ENCODE measurements around the gene LIM2. TPM values are rescaled to one million over a fixed set of nuclear protein-coding genes. Genes with fewer than 3 reads are reported as not detected.

The LIM2 gene
- total RNA-seq, 2 donors from 2014 or later: not detected

DNA sequence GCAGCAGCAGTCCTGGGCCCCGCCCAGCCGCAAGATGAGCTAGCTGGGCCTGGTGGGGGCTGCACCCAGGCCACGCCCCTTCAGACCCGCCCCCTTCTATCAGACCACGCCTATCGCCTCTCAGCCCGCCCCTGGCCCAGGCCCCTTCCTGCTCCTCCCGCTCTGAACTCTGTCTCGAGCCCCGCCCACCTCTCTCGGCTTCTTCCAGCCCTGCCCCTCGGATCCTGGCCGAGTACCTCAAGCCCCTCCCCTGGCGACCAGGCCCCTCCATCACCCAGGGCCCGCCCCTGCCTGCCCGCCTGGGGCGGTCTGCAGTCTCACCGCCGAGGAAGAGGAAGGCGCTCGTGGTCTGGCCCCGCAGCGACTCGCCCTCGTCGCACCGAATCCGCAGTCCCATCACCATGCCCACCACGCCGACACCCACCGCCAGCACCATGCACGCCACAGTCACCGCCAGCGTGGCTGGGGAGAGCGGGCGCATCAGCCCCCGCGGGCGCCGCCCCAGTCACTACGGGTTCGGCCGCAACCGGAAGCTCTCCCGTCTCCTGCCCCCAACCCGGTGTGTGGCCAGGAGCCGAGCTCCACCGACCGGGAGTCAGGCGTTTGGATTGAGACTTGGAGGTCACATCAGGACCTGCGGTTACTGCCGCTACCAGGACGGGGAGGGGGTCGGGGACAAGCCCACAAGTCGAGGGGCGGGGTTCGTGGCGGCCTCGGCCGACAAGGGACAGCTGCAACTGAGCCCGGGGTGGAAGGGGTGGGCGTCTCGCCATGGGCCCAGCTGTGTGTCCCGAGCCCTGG is 20.0 kb downstream of the LIM2 start:
- TF ChIP-seq, protein P1, sequence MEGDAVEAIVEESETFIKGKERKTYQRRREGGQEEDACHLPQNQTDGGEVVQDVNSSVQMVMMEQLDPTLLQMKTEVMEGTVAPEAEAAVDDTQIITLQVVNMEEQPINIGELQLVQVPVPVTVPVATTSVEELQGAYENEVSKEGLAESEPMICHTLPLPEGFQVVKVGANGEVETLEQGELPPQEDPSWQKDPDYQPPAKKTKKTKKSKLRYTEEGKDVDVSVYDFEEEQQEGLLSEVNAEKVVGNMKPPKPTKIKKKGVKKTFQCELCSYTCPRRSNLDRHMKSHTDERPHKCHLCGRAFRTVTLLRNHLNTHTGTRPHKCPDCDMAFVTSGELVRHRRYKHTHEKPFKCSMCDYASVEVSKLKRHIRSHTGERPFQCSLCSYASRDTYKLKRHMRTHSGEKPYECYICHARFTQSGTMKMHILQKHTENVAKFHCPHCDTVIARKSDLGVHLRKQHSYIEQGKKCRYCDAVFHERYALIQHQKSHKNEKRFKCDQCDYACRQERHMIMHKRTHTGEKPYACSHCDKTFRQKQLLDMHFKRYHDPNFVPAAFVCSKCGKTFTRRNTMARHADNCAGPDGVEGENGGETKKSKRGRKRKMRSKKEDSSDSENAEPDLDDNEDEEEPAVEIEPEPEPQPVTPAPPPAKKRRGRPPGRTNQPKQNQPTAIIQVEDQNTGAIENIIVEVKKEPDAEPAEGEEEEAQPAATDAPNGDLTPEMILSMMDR (IDR thresholded peaks at IDR 0.05): peak; percentile 5
- peak; percentile 99 for DNase-seq (ENCODE audit: low spot score)
- no peaks in the 10 kb centered on the region for H3K9me3 ChIP-seq
- peak overlapping the region; percentile 81 for H3K4me3 ChIP-seq
- no peaks in the 10 kb centered on the region for H3K27me3 ChIP-seq (replicated peaks; ENCODE audit: insufficient read depth)
- peak; percentile 89 for ATAC-seq (ENCODE audit: insufficient number of reproducible peaks, low FRiP score, low read depth)
- peak overlapping the region; percentile 84 to 95 for H3K27ac ChIP-seq
- peaks cover 7 to 22% of the 10 kb centered on the region in 2 donors for H3K4me1 ChIP-seq (ENCODE audit: control insufficient read depth in 1 of 2, low read depth in 2 of 2)
- H3K36me3 ChIP-seq: no peaks in the 10 kb centered on the region

DNA sequence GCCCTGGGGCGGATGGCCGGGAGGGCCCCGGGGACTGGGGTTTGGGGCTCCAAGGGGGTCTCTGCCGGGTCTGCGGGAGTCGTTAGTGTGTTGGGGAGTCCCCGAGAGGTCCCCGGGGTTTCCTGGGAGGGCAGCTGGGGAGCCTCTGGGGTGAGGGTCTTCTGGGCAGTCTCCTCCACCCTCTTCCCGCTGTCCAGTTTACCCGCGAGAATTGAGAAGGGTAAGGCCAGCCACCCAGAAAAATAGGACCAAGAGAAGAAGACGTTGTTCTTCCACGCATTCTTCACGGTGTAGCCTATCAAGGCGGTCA is 20.6 kb downstream of the LIM2 start:
- DNase-seq (ENCODE audit: low spot score) (no peak), ATAC-seq (ENCODE audit: insufficient number of reproducible peaks, low FRiP score, low read depth) (no peak)
- Histone ChIP-seq H3K36me3 (no peaks in the 10 kb centered on the region), H3K4me1 (ENCODE audit: control insufficient read depth in 1 of 2, low read depth in 2 of 2) (peaks cover 7 to 22% of the 10 kb centered on the region in 2 donors), H3K27ac (peak overlapping the region; percentile 84 to 95), H3K9me3 (no peaks in the 10 kb centered on the region), H3K4me3 (peak overlapping the region; percentile 81), H3K27me3 (replicated peaks; ENCODE audit: insufficient read depth) (no peaks in the 10 kb centered on the region)
- TF ChIP-seq, protein P1 (IDR thresholded peaks at IDR 0.05): no peak

DNA sequence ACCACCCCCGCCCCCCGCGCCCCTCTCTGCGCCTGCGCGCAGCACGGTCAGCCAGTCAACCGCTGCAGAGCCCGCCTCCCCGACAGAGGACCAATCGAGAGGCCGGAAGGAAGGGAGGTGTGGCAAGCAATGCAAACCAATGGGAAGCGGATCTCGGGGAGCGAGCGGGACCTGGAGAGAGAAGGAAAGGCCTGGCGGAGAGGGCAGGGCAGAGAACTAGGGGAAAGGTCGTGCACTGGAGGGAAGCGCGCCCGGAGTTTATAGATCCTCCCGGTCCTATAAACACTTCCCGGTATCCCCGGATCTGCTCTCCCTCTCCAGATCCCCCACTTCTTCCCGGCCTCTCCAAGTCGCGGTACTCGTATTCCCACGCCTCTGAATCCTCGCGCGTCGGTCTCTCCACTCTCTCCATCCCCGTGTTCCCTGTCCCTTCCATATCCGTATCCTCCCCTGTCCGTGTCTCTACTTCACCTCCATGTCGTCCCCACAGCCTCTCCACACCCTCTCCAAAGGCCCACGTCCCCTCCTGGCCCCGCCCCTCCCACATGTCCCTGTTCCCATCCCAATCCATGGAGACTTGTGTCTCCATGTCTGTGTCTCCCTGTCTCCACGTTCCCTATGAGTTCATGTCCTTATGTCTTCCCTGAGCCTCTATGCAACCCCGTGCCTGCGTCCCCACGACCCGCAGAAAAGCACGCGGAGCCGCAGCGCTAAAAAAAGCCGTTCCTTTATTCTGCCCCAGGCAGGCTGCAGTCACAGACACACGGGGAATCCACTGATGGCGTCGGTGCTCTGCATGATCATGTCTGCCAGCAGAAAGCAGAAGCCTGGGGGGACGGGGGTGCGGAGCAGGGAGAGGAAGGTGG is 21.2 kb downstream of the LIM2 start:
- Histone ChIP-seq H3K4me3 (peak overlapping the region; percentile 81), H3K27me3 (replicated peaks; ENCODE audit: insufficient read depth) (no peaks in the 10 kb centered on the region), H3K9me3 (no peaks in the 10 kb centered on the region), H3K4me1 (ENCODE audit: control insufficient read depth in 1 of 2, low read depth in 2 of 2) (peaks cover 7 to 22% of the 10 kb centered on the region in 2 donors), H3K27ac (peak overlapping the region; percentile 84 to 95), H3K36me3 (no peaks in the 10 kb centered on the region)
- TF ChIP-seq, protein P1 (IDR thresholded peaks at IDR 0.05): no peak
- DNase-seq (ENCODE audit: low spot score) (peak; percentile 99), ATAC-seq (ENCODE audit: insufficient number of reproducible peaks, low FRiP score, low read depth) (peak; percentile 40)

DNA sequence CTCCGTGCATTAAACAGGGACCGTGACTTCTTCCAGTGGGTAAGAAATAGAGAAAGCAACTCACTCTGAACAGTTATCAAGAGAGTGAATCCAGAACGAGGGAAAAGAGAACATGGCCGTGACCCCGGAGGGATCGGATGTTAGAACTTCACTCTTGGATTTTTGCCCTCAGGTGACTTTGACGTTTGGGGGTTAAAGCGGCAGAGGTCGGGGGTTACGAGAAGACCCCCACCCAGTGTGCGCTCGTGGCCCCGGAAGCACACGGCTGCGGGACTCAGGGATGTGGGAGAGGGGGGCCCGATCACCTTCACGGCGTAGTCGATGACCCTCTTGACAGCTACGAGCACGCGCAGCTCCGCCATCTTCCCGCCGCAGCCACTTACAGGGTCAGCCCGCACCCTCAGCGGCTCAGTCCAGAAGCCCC is 21.8 kb downstream of the LIM2 start, which contains the start of gene ETFB:
Gene ETFB, minus strand, starts transcription at position 424 of the 424 bp plus-strand sequence. Its CDS starts 62 bp downstream, at position 362.
- Histone ChIP-seq H3K4me1 (ENCODE audit: control insufficient read depth in 1 of 2, low read depth in 2 of 2) (peaks cover 7 to 22% of the 10 kb centered on the region in 2 donors), H3K36me3 (no peaks in the 10 kb centered on the region), H3K9me3 (no peaks in the 10 kb centered on the region), H3K4me3 (peak within 1 kb of the TSS; percentile 81), H3K27me3 (replicated peaks; ENCODE audit: insufficient read depth) (no peaks in the 10 kb centered on the region), H3K27ac (peak within 1 kb of the TSS; percentile 84 to 95)
- no peak for ATAC-seq (ENCODE audit: insufficient number of reproducible peaks, low FRiP score, low read depth)
- DNase-seq (ENCODE audit: low spot score): no peak
- TF ChIP-seq, protein P1 (IDR thresholded peaks at IDR 0.05): no peak

Measured in thoracic aorta (tissue), 2 donors.